ENCODE measurements around the gene GNG7. TPM values are rescaled to one million over a fixed set of nuclear protein-coding genes. Genes with fewer than 3 reads are reported as not detected.
A peak's percentile ranks its signal among the peaks of the same experiment; 100 is the strongest.

GNG7 gene
- total RNA-seq, 1 experiment from 2014 or later: 1.1 TPM

- TF ChIP-seq EZH2phosphoT487 (IDR thresholded peaks at IDR 0.05; ENCODE audit: borderline replicate concordance, low read length) (no peak), EZH2 (IDR thresholded peaks at IDR 0.05; ENCODE audit: low read length, unreplicated experiment) (no peak), CTCF (conservative IDR thresholded peaks at IDR 0.05; ENCODE audit: low read depth, low read length) (peak; percentile 81)
- POLR2A ChIA-PET (ENCODE audit: unreplicated experiment): interaction anchor here (0.5 kb wide), 1 partner anchor 21 kb away, joined by 3 read pairs; no protein-coding TSS in a partner anchor
- H3K27me3 ChIP-seq (ENCODE audit: low read length): no peaks in the 10 kb centered on the region
- H3K27ac ChIP-seq (ENCODE audit: low read length): no peak overlapping the region
- H3F3A ChIP-seq (ENCODE audit: low read length, unreplicated experiment): no peaks in the 10 kb centered on the region
- no peaks in the 10 kb centered on the region for H4K20me1 ChIP-seq (ENCODE audit: low read length)
- H2AFZ ChIP-seq (ENCODE audit: low read length): no peak overlapping the region
- H3K9me2 ChIP-seq (replicated peaks; ENCODE audit: low read length): no peaks in the 10 kb centered on the region
- no peak overlapping the region for H3K9ac ChIP-seq (ENCODE audit: low read length)
- ATAC-seq (peak; percentile 95), DNase-seq (peak; percentile 83)
- intact Hi-C loops (cut with micrococcal nuclease): loop anchor here (1.0 kb wide), 1 partner anchor 101 kb away; no protein-coding TSS in a partner anchor
- no peaks in the 10 kb centered on the region for H3K36me3 ChIP-seq (ENCODE audit: low read depth, low read length)
- H3K9me3 ChIP-seq (ENCODE audit: low read length): no peaks in the 10 kb centered on the region
- H3K79me2 ChIP-seq (ENCODE audit: low read length): no peaks in the 10 kb centered on the region
- CTCF ChIA-PET: interaction anchor here (0.6 to 1.5 kb wide), 9 partner anchors 12 to 111 kb away, joined by 3 to 18 read pairs (median 4); no protein-coding TSS in a partner anchor
- H3K4me1 ChIP-seq (ENCODE audit: insufficient read depth, low read length): no peaks in the 10 kb centered on the region
- no TSS peak for BruUV-seq (replicated peaks)
- H3K4me3 ChIP-seq (ENCODE audit: low read length): no peak overlapping the region
- no peak overlapping the region for H3K4me2 ChIP-seq (ENCODE audit: low read length)
Observed at GRCh38 chr19:2648528-2648937, 54.0 kb downstream of the GNG7 start.

GRCh38 chr19:2648099-2648498 lies 54.4 kb downstream of the GNG7 start:
- no peaks in the 10 kb centered on the region for H3K36me3 ChIP-seq (ENCODE audit: low read depth, low read length)
- intact Hi-C loops (cut with micrococcal nuclease): loop anchor here (1.0 kb wide), 1 partner anchor 101 kb away; no protein-coding TSS in a partner anchor
- no peak overlapping the region for H3K27ac ChIP-seq (ENCODE audit: low read length)
- H3K4me3 ChIP-seq (ENCODE audit: low read length): no peak overlapping the region
- H4K20me1 ChIP-seq (ENCODE audit: low read length): no peaks in the 10 kb centered on the region
- ChIA-PET POLR2A (ENCODE audit: unreplicated experiment) (interaction anchor here (0.5 kb wide), 1 partner anchor 21 kb away, joined by 3 read pairs; no protein-coding TSS in a partner anchor), CTCF (interaction anchor here (0.6 to 1.5 kb wide), 10 partner anchors 11 to 463 kb away, joined by 3 to 18 read pairs (median 4); no protein-coding TSS in a partner anchor)
- ATAC-seq (no peak), DNase-seq (no peak)
- H2AFZ ChIP-seq (ENCODE audit: low read length): no peak overlapping the region
- TF ChIP-seq CTCF (conservative IDR thresholded peaks at IDR 0.05; ENCODE audit: low read depth, low read length): no peak
- no peak for TF ChIP-seq EZH2 (IDR thresholded peaks at IDR 0.05; ENCODE audit: low read length, unreplicated experiment)
- TF ChIP-seq EZH2phosphoT487 (IDR thresholded peaks at IDR 0.05; ENCODE audit: borderline replicate concordance, low read length): no peak
- BruUV-seq (replicated peaks): no TSS peak
- H3K4me1 ChIP-seq (ENCODE audit: insufficient read depth, low read length): no peaks in the 10 kb centered on the region
- no peak overlapping the region for H3K4me2 ChIP-seq (ENCODE audit: low read length)
- H3K9me2 ChIP-seq (replicated peaks; ENCODE audit: low read length): no peaks in the 10 kb centered on the region
- no peaks in the 10 kb centered on the region for H3K27me3 ChIP-seq (ENCODE audit: low read length)
- no peak overlapping the region for H3K9ac ChIP-seq (ENCODE audit: low read length)
- no peaks in the 10 kb centered on the region for H3K9me3 ChIP-seq (ENCODE audit: low read length)
- H3K79me2 ChIP-seq (ENCODE audit: low read length): no peaks in the 10 kb centered on the region
- no peaks in the 10 kb centered on the region for H3F3A ChIP-seq (ENCODE audit: low read length, unreplicated experiment)

- ChIA-PET CTCF (no interaction called here), POLR2A (ENCODE audit: unreplicated experiment) (no interaction called here)
Observed at GRCh38 chr19:2646866-2647535, 55.5 kb downstream of the GNG7 start.

More at GRCh38 chr19:2646866-2647535, 55.5 kb downstream of the GNG7 start:
- H3K27me3 ChIP-seq (ENCODE audit: low read length): no peaks in the 10 kb centered on the region
- no peaks in the 10 kb centered on the region for H3K79me2 ChIP-seq (ENCODE audit: low read length)
- no peak for ATAC-seq
- no peak overlapping the region for H3K4me2 ChIP-seq (ENCODE audit: low read length)
- no peak overlapping the region for H3K4me3 ChIP-seq (ENCODE audit: low read length)
- no peak overlapping the region for H3K27ac ChIP-seq (ENCODE audit: low read length)
- TF ChIP-seq EZH2 (IDR thresholded peaks at IDR 0.05; ENCODE audit: low read length, unreplicated experiment): no peak
- TF ChIP-seq CTCF (conservative IDR thresholded peaks at IDR 0.05; ENCODE audit: low read depth, low read length): no peak
- no peak for TF ChIP-seq EZH2phosphoT487 (IDR thresholded peaks at IDR 0.05; ENCODE audit: borderline replicate concordance, low read length)
- H3F3A ChIP-seq (ENCODE audit: low read length, unreplicated experiment): no peaks in the 10 kb centered on the region
- no peaks in the 10 kb centered on the region for H4K20me1 ChIP-seq (ENCODE audit: low read length)
- no peaks in the 10 kb centered on the region for H3K9me2 ChIP-seq (replicated peaks; ENCODE audit: low read length)
- H2AFZ ChIP-seq (ENCODE audit: low read length): no peak overlapping the region
- BruUV-seq (replicated peaks): no TSS peak
- no peak for DNase-seq
- H3K9ac ChIP-seq (ENCODE audit: low read length): no peak overlapping the region
- H3K9me3 ChIP-seq (ENCODE audit: low read length): no peaks in the 10 kb centered on the region
- intact Hi-C loops (cut with micrococcal nuclease): no loop called here
- H3K4me1 ChIP-seq (ENCODE audit: insufficient read depth, low read length): no peaks in the 10 kb centered on the region
- H3K36me3 ChIP-seq (ENCODE audit: low read depth, low read length): no peaks in the 10 kb centered on the region
